Esophagus muscularis mucosa (tissue), 4 donors: ENCODE measurements around the gene ESD. TPM values are rescaled to one million over a fixed set of nuclear protein-coding genes. Genes with fewer than 3 reads are reported as not detected.

ENCODE experiments used
- DNase-seq: peaks from one replicate; pipeline ENCODE4 v3.0.0-alpha.2; 2017; ENCODE audit errors: extremely low spot score
- H3K27ac ChIP-seq, 4 donors: fragments of 200-600 bp; sonication (generic); replicated peaks in 1 of 4; 1 replicate in 3 of 4; 2 replicates in 1 of 4; pipeline ENCODE4 v1.5.1; 2016 to 2019; ENCODE audit warnings: mild to moderate bottlenecking in 1 of 4
- H3K27me3 ChIP-seq, 4 donors: fragments of 200-600 bp; sonication (generic); one replicate each; pipeline versions ENCODE4 v1.5.1 to v1.6.0; 2016 to 2019
- H3K36me3 ChIP-seq, 4 donors: fragments of 200-600 bp; sonication (generic); one replicate each; pipeline ENCODE4 v1.5.1; 2016 to 2019
- H3K4me1 ChIP-seq, 4 donors: fragments of 200-600 bp; sonication (generic); one replicate each; pipeline ENCODE4 v1.5.1; 2016 to 2019
- H3K4me3 ChIP-seq, 4 donors: fragments of 200-600 bp; sonication (generic); 1 replicate in 2 of 4; 2 replicates in 2 of 4; pipeline ENCODE4 v1.5.1; 2016 to 2019; ENCODE audit warnings: mild to moderate bottlenecking in 4 of 4, moderate library complexity in 1 of 4
- H3K9me3 ChIP-seq, 4 donors: fragments of 200-600 bp; sonication (generic); 1 replicate in 3 of 4; 2 replicates in 1 of 4; pipeline ENCODE4 v1.5.1; 2016 to 2019
- EP300 ChIP-seq: sonication (generic); formaldehyde crosslinking; IDR thresholded peaks from one replicate; pipeline ENCODE4 v1.6.1; 2017; ENCODE audit warnings: antibody characterized with exemption
- POLR2A ChIP-seq: fragments of 450-650 bp; IDR thresholded peaks from one replicate; pipeline ENCODE4 v1.6.1; 2017; ENCODE audit warnings: antibody characterized with exemption, moderate library complexity, mild to moderate bottlenecking, low read depth
- POLR2AphosphoS5 ChIP-seq, 2 donors: sonication (generic); formaldehyde crosslinking; IDR thresholded peaks; one replicate each; pipeline ENCODE4 v1.6.1; 2017; ENCODE audit warnings: antibody characterized with exemption in 2 of 2
- WGBS: methylation state at CpG from one replicate; pipeline ENCODE4 v1.1.5; 2018; 5-methylcytosine and 5-hydroxymethylcytosine counted together
- intact Hi-C: fragments of 100-400 bp; cut with DNase I; formaldehyde crosslinking; loops from one replicate; pipeline ENCODE4 v1.15.1; 2023
- total RNA-seq, 4 donors: library from RNA; depleted of rRNA; stranded (reverse); fragments of >200 nt; gene quantifications; one replicate each; pipeline versions ENCODE4 v1.1.0 to v1.2.1, GENCODE V29; 2016
- TF ChIP-seq, protein P1 (sequence below), 3 experiments: fragments of 200-600 bp in 2 of 3; fragments of 450-650 bp in 1 of 3; sonication (generic) in 2 of 3; IDR thresholded peaks; one replicate each; pipeline ENCODE4 v1.5.1; 2017 to 2019; ENCODE audit warnings: antibody characterized with exemption in 3 of 3, mild to moderate bottlenecking in 2 of 3, moderate library complexity in 1 of 3

Gene ESD
- total RNA-seq, 4 donors from 2014 or later = 115 to 150 (median 129) TPM

DNA sequence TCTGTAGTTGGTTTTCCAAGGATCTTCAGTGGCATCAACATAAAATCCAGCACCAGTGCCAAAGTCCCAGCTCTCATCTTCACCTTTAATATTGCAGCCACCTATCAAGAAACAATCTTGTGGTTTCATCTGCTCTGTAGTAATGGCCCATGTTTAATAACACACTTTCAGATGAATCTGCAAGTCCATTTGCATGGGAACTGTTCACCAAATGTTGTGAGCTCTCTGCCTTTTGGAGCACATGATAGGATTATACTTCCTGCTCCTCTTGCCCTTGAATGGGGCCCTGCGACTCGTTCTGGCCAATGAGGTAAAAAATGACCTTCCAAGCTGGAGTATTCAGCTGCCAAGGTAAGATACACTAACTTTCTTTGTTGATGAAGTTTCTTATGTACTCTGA lies 14.3 kb downstream of the ESD start:
- no peak overlapping the region for H3K27ac ChIP-seq
- intact Hi-C loops = no loop called here
- TF ChIP-seq POLR2AphosphoS5 (IDR thresholded peaks at IDR 0.05) = no peak
- TF ChIP-seq POLR2A = no peak
- TF ChIP-seq EP300 = no peak
- TF ChIP-seq, protein P1, sequence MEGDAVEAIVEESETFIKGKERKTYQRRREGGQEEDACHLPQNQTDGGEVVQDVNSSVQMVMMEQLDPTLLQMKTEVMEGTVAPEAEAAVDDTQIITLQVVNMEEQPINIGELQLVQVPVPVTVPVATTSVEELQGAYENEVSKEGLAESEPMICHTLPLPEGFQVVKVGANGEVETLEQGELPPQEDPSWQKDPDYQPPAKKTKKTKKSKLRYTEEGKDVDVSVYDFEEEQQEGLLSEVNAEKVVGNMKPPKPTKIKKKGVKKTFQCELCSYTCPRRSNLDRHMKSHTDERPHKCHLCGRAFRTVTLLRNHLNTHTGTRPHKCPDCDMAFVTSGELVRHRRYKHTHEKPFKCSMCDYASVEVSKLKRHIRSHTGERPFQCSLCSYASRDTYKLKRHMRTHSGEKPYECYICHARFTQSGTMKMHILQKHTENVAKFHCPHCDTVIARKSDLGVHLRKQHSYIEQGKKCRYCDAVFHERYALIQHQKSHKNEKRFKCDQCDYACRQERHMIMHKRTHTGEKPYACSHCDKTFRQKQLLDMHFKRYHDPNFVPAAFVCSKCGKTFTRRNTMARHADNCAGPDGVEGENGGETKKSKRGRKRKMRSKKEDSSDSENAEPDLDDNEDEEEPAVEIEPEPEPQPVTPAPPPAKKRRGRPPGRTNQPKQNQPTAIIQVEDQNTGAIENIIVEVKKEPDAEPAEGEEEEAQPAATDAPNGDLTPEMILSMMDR (IDR thresholded peaks at IDR 0.05) = no peak
- WGBS = 57% methylated on average over 2 of the region's 2 CpGs
- no peak for DNase-seq
- no peaks in the 10 kb centered on the region for H3K9me3 ChIP-seq
- peaks cover 15 to 94% (median 68%) of the 10 kb centered on the region in 4 donors for H3K36me3 ChIP-seq
- H3K4me3 ChIP-seq = no peak overlapping the region
- peaks cover 0 to 17% (median 12%) of the 10 kb centered on the region in 4 donors for H3K4me1 ChIP-seq
- no peaks in the 10 kb centered on the region for H3K27me3 ChIP-seq

DNA sequence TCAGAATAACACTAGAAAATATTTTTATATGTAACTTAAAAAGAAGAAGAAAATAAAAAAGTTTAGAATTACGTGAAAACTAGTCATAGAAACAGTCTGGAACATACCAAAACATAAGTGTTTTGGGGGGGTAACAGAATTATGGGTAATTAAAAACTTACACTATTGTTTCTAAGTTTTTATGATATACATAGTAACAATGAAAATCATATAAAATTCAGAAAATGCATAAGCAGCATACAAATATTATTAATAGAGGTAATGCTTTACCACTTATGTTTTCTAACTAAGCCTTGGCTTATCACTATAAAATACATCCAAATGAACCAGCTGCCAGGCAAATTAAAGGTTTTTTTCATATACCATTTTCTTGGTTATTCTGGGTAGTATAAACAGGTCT lies 14.9 kb downstream of the ESD start:
- peaks cover 0 to 21% (median 16%) of the 10 kb centered on the region in 4 donors for H3K4me1 ChIP-seq
- 88% methylated on average over 1 of the region's 1 CpG for WGBS
- intact Hi-C loops = no loop called here
- no peaks in the 10 kb centered on the region for H3K27me3 ChIP-seq
- TF ChIP-seq EP300 = no peak
- no peak for TF ChIP-seq POLR2A
- DNase-seq = no peak
- no peaks in the 10 kb centered on the region for H3K9me3 ChIP-seq
- H3K4me3 ChIP-seq = no peak overlapping the region
- no peak overlapping the region for H3K27ac ChIP-seq
- H3K36me3 ChIP-seq = peaks cover 20 to 98% (median 68%) of the 10 kb centered on the region in 4 donors

DNA sequence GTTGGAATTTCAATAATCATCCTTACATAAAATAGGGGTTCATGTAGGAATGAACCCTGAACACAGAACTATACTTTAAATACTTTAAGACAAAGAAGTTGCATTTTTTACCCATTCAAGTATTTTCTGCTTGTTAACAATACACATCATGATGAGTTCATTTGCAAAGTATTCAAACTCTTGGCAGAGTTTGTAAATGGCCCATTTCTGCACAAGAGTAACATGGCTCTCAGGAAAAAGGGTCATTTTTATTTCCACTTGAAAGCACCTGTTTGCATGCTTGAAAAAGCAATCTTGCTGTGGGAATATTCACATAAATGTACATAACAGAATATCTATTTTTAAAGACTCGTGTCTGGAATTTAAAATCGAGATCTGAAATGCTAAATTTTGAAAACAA lies 18.1 kb downstream of the ESD start:
- TF ChIP-seq EP300 = no peak
- TF ChIP-seq POLR2AphosphoS5 (IDR thresholded peaks at IDR 0.05) = no peak
- TF ChIP-seq, protein P1 (IDR thresholded peaks at IDR 0.05) = no peak
- TF ChIP-seq POLR2A = no peak
- DNase-seq = no peak
- Histone ChIP-seq H3K9me3 (no peaks in the 10 kb centered on the region), H3K4me3 (no peak overlapping the region), H3K27me3 (no peaks in the 10 kb centered on the region), H3K36me3 (peaks cover 5 to 90% (median 52%) of the 10 kb centered on the region in 4 donors), H3K4me1 (peaks cover 0 to 46% (median 39%) of the 10 kb centered on the region in 4 donors), H3K27ac (no peak overlapping the region)
- 83% methylated on average over 2 of the region's 2 CpGs for WGBS
- intact Hi-C loops = no loop called here

DNA sequence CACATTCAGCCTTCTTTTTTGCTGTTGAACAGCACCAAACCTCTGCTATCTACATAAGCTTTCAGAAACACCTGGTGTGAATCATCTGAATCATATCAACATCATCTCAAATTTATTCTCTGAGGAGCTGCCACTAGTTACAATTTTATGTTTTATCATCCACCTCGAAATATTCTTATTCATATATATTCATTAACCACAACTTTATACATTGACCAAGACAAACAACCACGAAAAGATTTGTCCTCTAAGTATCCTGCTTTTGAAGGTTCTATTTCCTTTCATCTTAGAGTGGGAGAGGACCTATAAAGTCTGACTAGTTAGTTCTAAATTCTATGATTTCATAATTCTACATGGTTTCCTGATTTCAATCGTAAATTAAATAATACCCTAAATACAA lies 18.9 kb downstream of the ESD start:
- H3K27me3 ChIP-seq = no peaks in the 10 kb centered on the region
- intact Hi-C loops = no loop called here
- peak overlapping the region in 3 of 4 donors; percentile 11 to 29 (median 27) for H3K27ac ChIP-seq
- 76% methylated on average over 3 of the region's 3 CpGs for WGBS
- peaks cover 5 to 90% (median 51%) of the 10 kb centered on the region in 4 donors for H3K36me3 ChIP-seq
- no peaks in the 10 kb centered on the region for H3K9me3 ChIP-seq
- TF ChIP-seq EP300 (no peak), POLR2AphosphoS5 (IDR thresholded peaks at IDR 0.05) (no peak)
- TF ChIP-seq, protein P1 (IDR thresholded peaks at IDR 0.05) = no peak
- peaks cover 0 to 46% (median 41%) of the 10 kb centered on the region in 4 donors for H3K4me1 ChIP-seq
- H3K4me3 ChIP-seq = no peak overlapping the region
- DNase-seq = no peak

DNA sequence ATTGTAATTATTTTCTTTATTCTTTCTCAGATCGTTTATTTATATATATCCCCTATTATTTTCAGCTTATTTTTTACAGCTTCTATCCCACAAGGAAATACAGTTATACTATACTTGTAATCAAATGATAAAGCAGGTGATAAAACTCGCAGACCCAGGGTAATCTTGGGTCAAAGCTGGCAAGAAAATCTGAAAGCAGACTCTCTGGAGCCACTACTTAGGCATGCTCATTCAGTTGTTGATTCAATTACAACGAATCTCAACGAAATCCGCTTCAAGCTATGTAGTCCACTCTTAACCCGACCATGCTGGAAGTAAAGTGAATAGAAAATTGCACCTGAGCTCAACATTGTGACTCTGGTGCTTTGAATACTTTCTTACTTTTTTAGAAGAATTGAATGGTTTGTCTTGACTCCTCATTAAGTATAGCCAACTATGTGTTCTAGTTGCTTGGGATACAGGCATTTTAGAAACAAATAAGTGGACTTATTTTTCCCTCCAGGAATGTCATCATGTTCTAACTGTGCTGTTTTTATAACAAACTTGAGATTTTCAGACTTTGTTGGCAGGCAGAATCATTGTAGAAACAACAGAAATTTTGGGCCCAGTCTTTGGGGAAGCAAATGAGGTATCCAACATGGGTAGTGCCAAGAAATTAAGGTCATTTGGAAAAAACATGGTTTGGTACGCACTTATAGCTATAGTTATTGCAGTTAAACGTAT lies 21.4 kb downstream of the ESD start:
- H3K27me3 ChIP-seq = no peaks in the 10 kb centered on the region
- no peak for DNase-seq
- H3K4me3 ChIP-seq = no peak overlapping the region
- H3K27ac ChIP-seq = peak overlapping the region; percentile 20 to 53 (median 44)
- intact Hi-C loops = no loop called here
- TF ChIP-seq POLR2AphosphoS5 (IDR thresholded peaks at IDR 0.05) (peak in 1 of 2 donors; percentile 4), EP300 (no peak), POLR2A (no peak)
- TF ChIP-seq, protein P1 (IDR thresholded peaks at IDR 0.05) = no peak
- peaks cover 0 to 46% (median 41%) of the 10 kb centered on the region in 4 donors for H3K4me1 ChIP-seq
- 67% methylated on average over 8 of the region's 8 CpGs for WGBS
- H3K9me3 ChIP-seq = no peaks in the 10 kb centered on the region
- peaks cover 10 to 90% (median 52%) of the 10 kb centered on the region in 4 donors for H3K36me3 ChIP-seq
